ENCODE data around the gene PGAP1. TPM values are rescaled to one million over a fixed set of nuclear protein-coding genes. Genes with fewer than 3 reads are reported as not detected.

PGAP1 gene
- total RNA-seq, 1 experiment from 2014 or later: 6.5 TPM

DNA sequence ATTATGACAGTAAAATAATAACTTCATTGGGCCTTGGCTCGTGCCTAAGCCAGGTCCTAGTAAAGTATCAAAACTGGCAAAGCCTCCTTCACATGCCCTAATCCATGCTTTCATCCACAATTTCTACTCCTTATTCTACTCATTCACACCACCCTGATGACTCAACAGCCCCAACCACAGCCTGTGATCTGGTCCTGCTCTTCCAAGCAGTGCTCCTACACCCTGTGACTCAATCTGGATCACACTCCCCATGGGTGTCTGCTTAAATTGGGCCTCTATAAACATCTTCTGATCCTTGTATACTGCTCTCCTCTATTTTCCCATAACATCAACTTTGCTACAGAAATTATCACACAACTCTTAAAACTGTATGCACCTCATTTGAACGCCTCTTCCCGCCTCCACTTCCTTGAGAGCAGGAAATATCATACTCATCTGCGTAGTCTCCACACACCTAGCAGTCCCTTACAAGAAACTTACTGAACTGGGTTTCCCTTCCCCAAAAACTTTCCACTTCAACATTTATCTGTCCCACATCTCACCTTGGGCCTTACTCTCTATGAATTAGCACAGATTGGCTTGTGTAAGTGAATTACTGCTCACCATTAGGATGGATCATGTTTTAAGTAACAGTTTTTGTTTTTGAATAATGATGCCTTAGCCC, 142.9 kb downstream of the PGAP1 start:
- 0 out of 2 replicates have a peak, but pooled peaks cover 11% of the 10 kb centered on the region for H3K36me3 ChIP-seq (ENCODE audit: low read depth)
- TF ChIP-seq, protein P1, sequence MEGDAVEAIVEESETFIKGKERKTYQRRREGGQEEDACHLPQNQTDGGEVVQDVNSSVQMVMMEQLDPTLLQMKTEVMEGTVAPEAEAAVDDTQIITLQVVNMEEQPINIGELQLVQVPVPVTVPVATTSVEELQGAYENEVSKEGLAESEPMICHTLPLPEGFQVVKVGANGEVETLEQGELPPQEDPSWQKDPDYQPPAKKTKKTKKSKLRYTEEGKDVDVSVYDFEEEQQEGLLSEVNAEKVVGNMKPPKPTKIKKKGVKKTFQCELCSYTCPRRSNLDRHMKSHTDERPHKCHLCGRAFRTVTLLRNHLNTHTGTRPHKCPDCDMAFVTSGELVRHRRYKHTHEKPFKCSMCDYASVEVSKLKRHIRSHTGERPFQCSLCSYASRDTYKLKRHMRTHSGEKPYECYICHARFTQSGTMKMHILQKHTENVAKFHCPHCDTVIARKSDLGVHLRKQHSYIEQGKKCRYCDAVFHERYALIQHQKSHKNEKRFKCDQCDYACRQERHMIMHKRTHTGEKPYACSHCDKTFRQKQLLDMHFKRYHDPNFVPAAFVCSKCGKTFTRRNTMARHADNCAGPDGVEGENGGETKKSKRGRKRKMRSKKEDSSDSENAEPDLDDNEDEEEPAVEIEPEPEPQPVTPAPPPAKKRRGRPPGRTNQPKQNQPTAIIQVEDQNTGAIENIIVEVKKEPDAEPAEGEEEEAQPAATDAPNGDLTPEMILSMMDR (conservative IDR thresholded peaks at IDR 0.05): no peak
- TF ChIP-seq EZH2 (IDR thresholded peaks at IDR 0.05; ENCODE audit: low read depth): no peak
- H4K20me1 ChIP-seq (ENCODE audit: insufficient read depth): no peaks in the 10 kb centered on the region
- ChIA-PET CTCF (no interaction called here), POLR2A (ENCODE audit: unreplicated experiment) (interaction anchor here (0.8 kb wide), 1 partner anchor 233 kb away, joined by 8 read pairs; no protein-coding TSS in a partner anchor)
- no peaks in the 10 kb centered on the region for H3F3A ChIP-seq (ENCODE audit: insufficient read depth, low read depth)
- intact Hi-C loops (cut with micrococcal nuclease; ENCODE audit: unreplicated experiment): no loop called here
- no peak overlapping the region for H3K4me2 ChIP-seq
- H2AFZ ChIP-seq: no peak overlapping the region
- H3K4me1 ChIP-seq (replicated peaks; ENCODE audit: insufficient read depth): no peaks in the 10 kb centered on the region
- no peak for DNase-seq
- H3K4me3 ChIP-seq: no peak overlapping the region
- H3K9me2 ChIP-seq (ENCODE audit: insufficient read depth): no peaks in the 10 kb centered on the region
- no peak overlapping the region for H3K27ac ChIP-seq
- H3K79me2 ChIP-seq (ENCODE audit: low read depth): no peaks in the 10 kb centered on the region
- BruUV-seq (replicated peaks): no TSS peak
- no peaks in the 10 kb centered on the region for H3K9me3 ChIP-seq (ENCODE audit: insufficient read depth, low read depth)
- H3K27me3 ChIP-seq (ENCODE audit: insufficient read depth, low read depth): no peaks in the 10 kb centered on the region

Other genes starting within 250 kb of the PGAP1 start
- 26.4 and 45.9 TPM in 2 replicates for gene GTF3C3, start 127.0 kb downstream of the PGAP1 start, total RNA-seq (2021)
- gene C2orf66, start 117.4 kb downstream of the PGAP1 start, total RNA-seq (2021): 0.22 TPM in 1 of 2 replicates, not detected in the other